HepG2 (cell line): ENCODE data around the gene KIF2C. TPM values are rescaled to one million over a fixed set of nuclear protein-coding genes. Genes with fewer than 3 reads are reported as not detected.

Source experiments
- FOXA3 ChIP-seq: IDR thresholded peaks from 2 replicates; pipeline ENCODE4 v1.6.1; 2016; ENCODE audit warnings: missing genetic modification reagents, missing compliant biosample characterization
- FOXP4 ChIP-seq: sonication (generic); formaldehyde crosslinking; IDR thresholded peaks from 2 replicates; pipeline ENCODE4 v1.4.0; 2020; ENCODE audit warnings: missing genetic modification reagents
- HNRNPK ChIP-seq: fragments of 200-400 bp; formaldehyde crosslinking; IDR thresholded peaks from 2 replicates; pipeline ENCODE4 v1.6.1; 2018; ENCODE audit warnings: low read length, low read depth, moderate library complexity, mild to moderate bottlenecking; ENCODE audit not compliant: poor library complexity, severe bottlenecking
- PCBP2 ChIP-seq: fragments of 200-400 bp; formaldehyde crosslinking; optimal IDR thresholded peaks from 2 replicates; pipeline ENCODE3; 2018; ENCODE audit warnings: low read length, low read depth; ENCODE audit not compliant: poor library complexity, severe bottlenecking
- ZBTB33 ChIP-seq: sonication (generic); formaldehyde crosslinking; IDR thresholded peaks from 2 replicates; pipeline ENCODE4 v1.4.0; 2020; ENCODE audit warnings: missing genetic modification reagents
- ZBTB7B ChIP-seq: sonication (generic); formaldehyde crosslinking; IDR thresholded peaks from 2 replicates; pipeline ENCODE4 v1.4.0; 2020; ENCODE audit warnings: missing genetic modification reagents
- ZNF724P ChIP-seq: sonication (generic); formaldehyde crosslinking; IDR thresholded peaks from 2 replicates; pipeline ENCODE4 v1.8.0; 2022; ENCODE audit warnings: missing genetic modification reagents, borderline replicate concordance
- polyA plus RNA-seq, 8 experiments: library from polyadenylated mRNA; depleted of rRNA in 3 of 8; stranded (reverse) in 7 of 8; unstranded in 1 of 8; fragments of >200 nt; fragmentation: Illumina TruSeq in 4 of 8; extraction: Trizol in 4 of 8; gene quantifications; 2 replicates each; pipeline versions ENCODE4 v1.2.1 to v1.2.3, GENCODE V29; 2011 to 2016; ENCODE audit warnings: low read depth in 4 of 8, missing spikeins in 1 of 8, mixed read lengths in 1 of 8; ENCODE audit not compliant: insufficient read depth in 1 of 8
- total RNA-seq, 5 experiments: library from RNA; depleted of rRNA; stranded (reverse); fragments of >200 nt; fragmentation: Illumina TruSeq; extraction: Trizol; gene quantifications; 2 replicates each; pipeline ENCODE4 v1.2.3, GENCODE V29; 2016; ENCODE audit warnings: low read depth in 1 of 5
- TF ChIP-seq, protein P1 (sequence below), 2 experiments: sonication (generic) in 1 of 2; formaldehyde crosslinking in 1 of 2; IDR thresholded peaks; 2 replicates each; pipeline versions ENCODE4 v1.6.1 to v1.9.0; 2014 to 2022; ENCODE audit warnings: antibody characterized with exemption in 1 of 2, borderline replicate concordance in 1 of 2, inconsistent platforms in 1 of 2, low read depth in 1 of 2, missing genetic modification reagents in 1 of 2
- TF ChIP-seq, protein P2 (sequence below): sonication (generic); formaldehyde crosslinking; IDR thresholded peaks from 2 replicates; pipeline ENCODE4 v1.5.0; 2020; ENCODE audit warnings: missing genetic modification reagents
- TF ChIP-seq, protein P3 (sequence below): sonication (generic); formaldehyde crosslinking; IDR thresholded peaks from 2 replicates; pipeline ENCODE4 v1.4.0; 2020; ENCODE audit warnings: low read depth, missing genetic modification reagents

KIF2C gene
- total and polyA plus RNA-seq, 2 of the 13 experiments (the other 11 are each of a cell fraction or from before 2014, with no cell fraction given) = 29.7 to 53.7 TPM

- TF ChIP-seq, protein P1, sequence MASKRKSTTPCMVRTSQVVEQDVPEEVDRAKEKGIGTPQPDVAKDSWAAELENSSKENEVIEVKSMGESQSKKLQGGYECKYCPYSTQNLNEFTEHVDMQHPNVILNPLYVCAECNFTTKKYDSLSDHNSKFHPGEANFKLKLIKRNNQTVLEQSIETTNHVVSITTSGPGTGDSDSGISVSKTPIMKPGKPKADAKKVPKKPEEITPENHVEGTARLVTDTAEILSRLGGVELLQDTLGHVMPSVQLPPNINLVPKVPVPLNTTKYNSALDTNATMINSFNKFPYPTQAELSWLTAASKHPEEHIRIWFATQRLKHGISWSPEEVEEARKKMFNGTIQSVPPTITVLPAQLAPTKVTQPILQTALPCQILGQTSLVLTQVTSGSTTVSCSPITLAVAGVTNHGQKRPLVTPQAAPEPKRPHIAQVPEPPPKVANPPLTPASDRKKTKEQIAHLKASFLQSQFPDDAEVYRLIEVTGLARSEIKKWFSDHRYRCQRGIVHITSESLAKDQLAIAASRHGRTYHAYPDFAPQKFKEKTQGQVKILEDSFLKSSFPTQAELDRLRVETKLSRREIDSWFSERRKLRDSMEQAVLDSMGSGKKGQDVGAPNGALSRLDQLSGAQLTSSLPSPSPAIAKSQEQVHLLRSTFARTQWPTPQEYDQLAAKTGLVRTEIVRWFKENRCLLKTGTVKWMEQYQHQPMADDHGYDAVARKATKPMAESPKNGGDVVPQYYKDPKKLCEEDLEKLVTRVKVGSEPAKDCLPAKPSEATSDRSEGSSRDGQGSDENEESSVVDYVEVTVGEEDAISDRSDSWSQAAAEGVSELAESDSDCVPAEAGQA (IDR thresholded peaks at IDR 0.05; ENCODE audit: low read depth) = 0 out of 2 replicates have a peak, but pooled peaks have one; percentile 59
- TF ChIP-seq, protein P1 (CRISPR knock-in tag; IDR thresholded peaks at IDR 0.05; ENCODE audit: borderline replicate concordance) = no peak
- TF ChIP-seq FOXP4 = peak; percentile 62
- TF ChIP-seq, protein P2, sequence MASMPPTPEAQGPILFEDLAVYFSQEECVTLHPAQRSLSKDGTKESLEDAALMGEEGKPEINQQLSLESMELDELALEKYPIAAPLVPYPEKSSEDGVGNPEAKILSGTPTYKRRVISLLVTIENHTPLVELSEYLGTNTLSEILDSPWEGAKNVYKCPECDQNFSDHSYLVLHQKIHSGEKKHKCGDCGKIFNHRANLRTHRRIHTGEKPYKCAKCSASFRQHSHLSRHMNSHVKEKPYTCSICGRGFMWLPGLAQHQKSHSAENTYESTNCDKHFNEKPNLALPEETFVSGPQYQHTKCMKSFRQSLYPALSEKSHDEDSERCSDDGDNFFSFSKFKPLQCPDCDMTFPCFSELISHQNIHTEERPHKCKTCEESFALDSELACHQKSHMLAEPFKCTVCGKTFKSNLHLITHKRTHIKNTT (CRISPR knock-in tag) = no peak
- TF ChIP-seq, protein P3, sequence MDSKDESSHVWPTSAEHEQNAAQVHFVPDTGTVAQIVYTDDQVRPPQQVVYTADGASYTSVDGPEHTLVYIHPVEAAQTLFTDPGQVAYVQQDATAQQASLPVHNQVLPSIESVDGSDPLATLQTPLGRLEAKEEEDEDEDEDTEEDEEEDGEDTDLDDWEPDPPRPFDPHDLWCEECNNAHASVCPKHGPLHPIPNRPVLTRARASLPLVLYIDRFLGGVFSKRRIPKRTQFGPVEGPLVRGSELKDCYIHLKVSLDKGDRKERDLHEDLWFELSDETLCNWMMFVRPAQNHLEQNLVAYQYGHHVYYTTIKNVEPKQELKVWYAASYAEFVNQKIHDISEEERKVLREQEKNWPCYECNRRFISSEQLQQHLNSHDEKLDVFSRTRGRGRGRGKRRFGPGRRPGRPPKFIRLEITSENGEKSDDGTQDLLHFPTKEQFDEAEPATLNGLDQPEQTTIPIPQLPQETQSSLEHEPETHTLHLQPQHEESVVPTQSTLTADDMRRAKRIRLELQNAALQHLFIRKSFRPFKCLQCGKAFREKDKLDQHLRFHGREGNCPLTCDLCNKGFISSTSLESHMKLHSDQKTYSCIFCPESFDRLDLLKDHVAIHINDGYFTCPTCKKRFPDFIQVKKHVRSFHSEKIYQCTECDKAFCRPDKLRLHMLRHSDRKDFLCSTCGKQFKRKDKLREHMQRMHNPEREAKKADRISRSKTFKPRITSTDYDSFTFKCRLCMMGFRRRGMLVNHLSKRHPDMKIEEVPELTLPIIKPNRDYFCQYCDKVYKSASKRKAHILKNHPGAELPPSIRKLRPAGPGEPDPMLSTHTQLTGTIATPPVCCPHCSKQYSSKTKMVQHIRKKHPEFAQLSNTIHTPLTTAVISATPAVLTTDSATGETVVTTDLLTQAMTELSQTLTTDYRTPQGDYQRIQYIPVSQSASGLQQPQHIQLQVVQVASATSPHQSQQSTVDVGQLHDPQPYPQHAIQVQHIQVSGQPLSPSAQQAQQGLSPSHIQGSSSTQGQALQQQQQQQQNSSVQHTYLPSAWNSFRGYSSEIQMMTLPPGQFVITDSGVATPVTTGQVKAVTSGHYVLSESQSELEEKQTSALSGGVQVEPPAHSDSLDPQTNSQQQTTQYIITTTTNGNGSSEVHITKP = peak; percentile 80; the same call in 1 of the 2 replicates
- TF ChIP-seq HNRNPK = no peak
- TF ChIP-seq ZBTB7B (CRISPR knock-in tag) = no peak; the same call in 1 of the 2 replicates
- TF ChIP-seq ZBTB33 = no peak
- TF ChIP-seq ZNF724P (CRISPR knock-in tag) = 0 out of 2 replicates have a peak, but pooled peaks have one; percentile 48
- TF ChIP-seq FOXA3 (CRISPR knock-in tag) = peak; percentile 21; the same call in 1 of the 2 replicates
- TF ChIP-seq PCBP2 = no peak
Observed at GRCh38 chr1:44739307-44740178, at the start of gene KIF2C (continued).
